ENCODE results near the gene SLC26A5.

SLC26A5 gene

DNA sequence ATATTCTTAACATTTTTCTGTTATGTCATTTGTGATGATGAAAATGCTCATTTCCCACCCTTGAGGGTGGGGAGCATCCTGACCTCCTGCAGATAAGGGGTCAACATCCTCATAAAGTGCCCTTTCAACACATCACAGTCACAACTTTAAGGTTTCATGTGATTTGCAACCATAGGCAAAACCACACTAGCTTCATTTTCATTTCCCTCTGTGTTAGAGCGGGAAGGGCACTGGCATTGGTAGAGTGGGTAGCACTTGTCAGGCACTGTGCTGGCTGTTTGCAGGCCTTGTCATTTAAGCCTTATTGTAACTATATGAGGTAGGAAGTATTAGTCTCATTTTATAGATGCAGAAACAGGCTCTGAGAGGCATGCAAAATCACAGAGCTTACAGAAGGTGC, 58.8 kb downstream of the SLC26A5 start:
- DNase-seq (ENCODE audit: extremely low read depth, low read depth) = no peak

DNA sequence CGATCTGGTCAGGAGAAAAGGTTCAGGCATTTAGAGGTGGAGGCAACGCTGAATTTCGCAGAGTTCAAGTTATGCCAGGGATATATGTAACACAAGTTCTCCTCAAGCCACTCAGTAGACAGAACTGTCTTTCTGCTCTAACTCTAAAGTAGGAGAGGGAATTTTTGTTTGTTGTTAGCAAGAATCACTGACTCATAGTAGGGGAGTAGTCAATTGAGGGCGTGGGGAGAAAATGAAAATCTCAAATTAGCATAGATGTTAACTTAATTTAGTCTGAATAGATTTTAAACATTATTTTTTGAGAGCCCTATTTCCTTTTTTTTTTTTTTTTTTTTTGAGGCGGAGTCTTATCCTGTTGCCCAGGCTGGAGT, 64.0 kb downstream of the SLC26A5 start:
- TF ChIP-seq, protein P1, sequence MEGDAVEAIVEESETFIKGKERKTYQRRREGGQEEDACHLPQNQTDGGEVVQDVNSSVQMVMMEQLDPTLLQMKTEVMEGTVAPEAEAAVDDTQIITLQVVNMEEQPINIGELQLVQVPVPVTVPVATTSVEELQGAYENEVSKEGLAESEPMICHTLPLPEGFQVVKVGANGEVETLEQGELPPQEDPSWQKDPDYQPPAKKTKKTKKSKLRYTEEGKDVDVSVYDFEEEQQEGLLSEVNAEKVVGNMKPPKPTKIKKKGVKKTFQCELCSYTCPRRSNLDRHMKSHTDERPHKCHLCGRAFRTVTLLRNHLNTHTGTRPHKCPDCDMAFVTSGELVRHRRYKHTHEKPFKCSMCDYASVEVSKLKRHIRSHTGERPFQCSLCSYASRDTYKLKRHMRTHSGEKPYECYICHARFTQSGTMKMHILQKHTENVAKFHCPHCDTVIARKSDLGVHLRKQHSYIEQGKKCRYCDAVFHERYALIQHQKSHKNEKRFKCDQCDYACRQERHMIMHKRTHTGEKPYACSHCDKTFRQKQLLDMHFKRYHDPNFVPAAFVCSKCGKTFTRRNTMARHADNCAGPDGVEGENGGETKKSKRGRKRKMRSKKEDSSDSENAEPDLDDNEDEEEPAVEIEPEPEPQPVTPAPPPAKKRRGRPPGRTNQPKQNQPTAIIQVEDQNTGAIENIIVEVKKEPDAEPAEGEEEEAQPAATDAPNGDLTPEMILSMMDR (IDR thresholded peaks at IDR 0.05; ENCODE audit: low read depth, low read length) = no peak

More for the DNA sequence above, 58.8 kb downstream of the SLC26A5 start:
- TF ChIP-seq, protein P1 (IDR thresholded peaks at IDR 0.05; ENCODE audit: low read depth, low read length) = no peak

DNA sequence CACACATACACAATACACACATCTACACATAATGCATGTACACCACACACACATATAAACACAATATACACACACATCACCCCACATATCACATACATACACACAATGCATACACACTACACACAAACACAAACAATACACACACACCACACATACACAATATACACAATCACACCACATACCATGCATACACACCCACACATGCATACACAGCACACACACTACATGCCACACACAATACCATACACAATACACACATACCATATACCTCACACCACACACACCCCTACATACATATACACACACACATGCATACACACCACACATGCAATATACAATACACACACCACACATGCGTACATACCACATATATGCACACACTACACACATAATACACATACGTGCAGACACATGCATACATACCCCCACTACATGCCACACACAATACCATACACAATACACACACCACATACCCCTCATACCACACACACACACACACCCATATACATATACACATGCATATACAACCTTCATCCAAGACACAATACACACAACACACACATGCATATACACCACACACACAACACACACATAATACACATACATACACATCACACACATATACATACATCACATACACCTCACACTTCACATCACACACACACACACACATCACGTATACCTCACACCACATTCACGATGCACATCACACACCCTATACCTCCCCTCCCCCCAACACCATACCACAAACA, 64.6 kb downstream of the SLC26A5 start:
- DNase-seq (ENCODE audit: extremely low read depth, low read depth) = no peak
- TF ChIP-seq, protein P1 (IDR thresholded peaks at IDR 0.05; ENCODE audit: low read depth, low read length) = no peak

More for the DNA sequence above, 64.0 kb downstream of the SLC26A5 start:
- no peak for DNase-seq (ENCODE audit: extremely low read depth, low read depth)

DNA sequence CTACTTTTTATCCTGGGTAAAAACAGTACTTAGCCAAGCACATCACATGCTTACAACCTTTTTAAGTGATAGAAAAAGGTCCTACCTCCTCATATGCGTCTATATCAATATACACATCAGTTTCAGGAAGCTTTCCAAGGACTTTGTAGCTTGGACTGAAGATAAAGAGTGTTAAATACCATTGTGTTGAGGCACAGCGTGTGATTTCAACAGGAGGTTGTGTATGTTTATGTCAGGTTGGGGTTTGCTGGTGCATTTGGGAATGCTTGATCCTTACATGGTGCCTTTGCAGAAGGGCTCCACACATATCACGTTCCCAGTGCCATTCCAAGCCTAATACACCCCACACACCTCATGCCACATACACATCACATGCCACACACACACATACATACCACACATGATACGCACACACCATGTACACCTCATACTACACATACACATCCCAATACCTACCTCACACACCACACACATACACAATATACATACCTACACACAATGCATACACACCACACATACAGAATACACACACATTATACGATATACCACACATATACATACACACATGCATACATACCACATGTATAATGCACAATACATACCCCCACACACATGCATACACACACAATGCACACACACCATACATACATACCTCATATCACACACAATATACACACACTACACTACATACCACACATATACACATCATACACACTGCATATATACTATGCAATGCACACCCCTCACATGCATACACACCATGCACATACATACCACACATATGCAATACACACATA, 65.4 kb downstream of the SLC26A5 start:
- TF ChIP-seq, protein P1 (IDR thresholded peaks at IDR 0.05; ENCODE audit: low read depth, low read length) = no peak
- no peak for DNase-seq (ENCODE audit: extremely low read depth, low read depth)

- no peak for DNase-seq (ENCODE audit: extremely low read depth, low read depth)
- TF ChIP-seq, protein P1 (IDR thresholded peaks at IDR 0.05; ENCODE audit: low read depth, low read length) = no peak
Measured at GRCh38 chr7:103379270-103379975, 66.6 kb downstream of the SLC26A5 start.

DNA sequence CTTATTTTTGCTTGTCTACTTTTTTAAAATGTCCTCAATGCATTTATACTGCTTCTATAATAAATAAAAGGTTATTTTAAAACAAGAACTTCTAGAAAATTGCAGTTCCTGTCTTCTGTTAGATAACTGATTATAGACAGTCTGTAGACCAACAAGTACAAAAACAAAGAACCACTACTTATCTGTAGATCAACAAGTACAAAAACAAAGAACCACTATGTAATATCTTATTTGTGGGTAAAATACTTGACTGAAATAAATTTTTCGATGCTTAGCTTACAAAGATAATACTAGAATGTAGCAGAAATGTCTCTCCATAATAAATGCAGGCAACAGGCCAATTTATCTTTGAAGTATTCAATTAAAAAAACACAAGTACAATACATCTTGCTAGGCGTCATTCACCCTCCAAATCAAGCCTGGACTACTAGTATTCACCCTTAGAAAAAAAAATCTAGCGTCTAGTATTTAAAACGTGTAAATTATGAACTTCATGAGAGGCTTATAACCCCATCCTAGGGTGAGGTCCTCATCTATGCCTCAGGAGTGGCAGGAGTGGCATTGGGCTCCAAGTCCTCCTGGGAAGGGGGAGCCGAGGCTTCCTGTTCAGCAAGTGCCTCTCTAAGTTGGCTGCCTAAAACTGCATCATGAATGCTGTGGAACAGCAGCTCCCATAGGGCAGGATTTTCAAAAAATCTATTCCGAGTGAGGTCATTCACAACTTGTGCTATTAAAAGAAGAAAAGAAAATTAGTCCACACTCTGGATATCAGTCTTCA, 72.0 kb downstream of the SLC26A5 start:
- DNase-seq (ENCODE audit: extremely low read depth, low read depth) = no peak
- TF ChIP-seq, protein P1 (IDR thresholded peaks at IDR 0.05; ENCODE audit: low read depth, low read length) = no peak
